GM10248 (cell line): Measurements from ENCODE around the gene SAMM50.

Experiments used
- CTCF ChIA-PET: fragments of 300-600 bp; sonication (Branson Sonifier 250); formaldehyde crosslinking; extraction: SDS; loops from one replicate; lab custom pipeline; 2021; ENCODE audit warnings: antibody characterized with exemption; lab: Yijun Ruan, JAX
- POLR2A ChIA-PET: fragments of 350-650 bp; sonication (Branson Sonifier 250); formaldehyde crosslinking; extraction: SDS; loops from one replicate; lab custom pipeline; 2020; ENCODE audit warnings: antibody characterized with exemption; lab: Yijun Ruan, JAX
- DNase-seq: peaks from one replicate; pipeline ENCODE4 v3.0.0; 2012; ENCODE audit errors: extremely low spot score
- TF ChIP-seq, protein P1 (sequence below): IDR thresholded peaks from 2 replicates; pipeline ENCODE4 v1.5.1; 2012; ENCODE audit warnings: mild to moderate bottlenecking, low read depth; ENCODE audit errors: extremely low read depth, missing control alignments, control extremely low read depth

Gene SAMM50

DNA sequence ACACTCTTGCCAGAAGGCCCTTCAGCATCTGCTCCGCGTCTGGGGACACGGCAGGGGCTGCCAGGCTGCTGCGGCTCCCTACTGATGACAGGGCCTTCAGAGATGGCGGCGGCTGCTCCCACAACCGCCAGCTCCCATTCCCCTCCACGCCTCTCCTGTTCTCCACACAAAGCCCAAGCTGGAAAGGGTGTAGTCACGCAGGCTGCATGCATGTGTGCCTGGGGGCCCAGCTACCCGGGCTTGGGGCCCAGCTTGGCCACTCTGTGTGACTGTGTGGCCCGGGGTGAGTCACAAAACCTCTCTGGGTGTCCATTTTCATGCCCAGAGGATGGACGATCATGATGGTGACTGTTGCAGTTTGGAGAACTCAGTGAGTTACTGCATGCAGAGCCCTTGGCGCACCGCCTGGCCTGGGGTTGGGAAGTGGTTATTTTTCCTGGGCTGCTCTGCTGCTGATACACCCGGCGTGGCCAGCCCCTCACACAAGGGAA, 37.1 kb downstream of the SAMM50 start:
- ChIA-PET CTCF (interaction anchor here (1.1 to 8.7 kb wide), 41 partner anchors 7 to 690 kb away, joined by 3 to 328 read pairs (median 6); partner anchors contain the start of genes PARVB and PARVG), POLR2A (no interaction called here)
- DNase-seq, result no peak
- TF ChIP-seq, protein P1, sequence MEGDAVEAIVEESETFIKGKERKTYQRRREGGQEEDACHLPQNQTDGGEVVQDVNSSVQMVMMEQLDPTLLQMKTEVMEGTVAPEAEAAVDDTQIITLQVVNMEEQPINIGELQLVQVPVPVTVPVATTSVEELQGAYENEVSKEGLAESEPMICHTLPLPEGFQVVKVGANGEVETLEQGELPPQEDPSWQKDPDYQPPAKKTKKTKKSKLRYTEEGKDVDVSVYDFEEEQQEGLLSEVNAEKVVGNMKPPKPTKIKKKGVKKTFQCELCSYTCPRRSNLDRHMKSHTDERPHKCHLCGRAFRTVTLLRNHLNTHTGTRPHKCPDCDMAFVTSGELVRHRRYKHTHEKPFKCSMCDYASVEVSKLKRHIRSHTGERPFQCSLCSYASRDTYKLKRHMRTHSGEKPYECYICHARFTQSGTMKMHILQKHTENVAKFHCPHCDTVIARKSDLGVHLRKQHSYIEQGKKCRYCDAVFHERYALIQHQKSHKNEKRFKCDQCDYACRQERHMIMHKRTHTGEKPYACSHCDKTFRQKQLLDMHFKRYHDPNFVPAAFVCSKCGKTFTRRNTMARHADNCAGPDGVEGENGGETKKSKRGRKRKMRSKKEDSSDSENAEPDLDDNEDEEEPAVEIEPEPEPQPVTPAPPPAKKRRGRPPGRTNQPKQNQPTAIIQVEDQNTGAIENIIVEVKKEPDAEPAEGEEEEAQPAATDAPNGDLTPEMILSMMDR, result no peak

DNA sequence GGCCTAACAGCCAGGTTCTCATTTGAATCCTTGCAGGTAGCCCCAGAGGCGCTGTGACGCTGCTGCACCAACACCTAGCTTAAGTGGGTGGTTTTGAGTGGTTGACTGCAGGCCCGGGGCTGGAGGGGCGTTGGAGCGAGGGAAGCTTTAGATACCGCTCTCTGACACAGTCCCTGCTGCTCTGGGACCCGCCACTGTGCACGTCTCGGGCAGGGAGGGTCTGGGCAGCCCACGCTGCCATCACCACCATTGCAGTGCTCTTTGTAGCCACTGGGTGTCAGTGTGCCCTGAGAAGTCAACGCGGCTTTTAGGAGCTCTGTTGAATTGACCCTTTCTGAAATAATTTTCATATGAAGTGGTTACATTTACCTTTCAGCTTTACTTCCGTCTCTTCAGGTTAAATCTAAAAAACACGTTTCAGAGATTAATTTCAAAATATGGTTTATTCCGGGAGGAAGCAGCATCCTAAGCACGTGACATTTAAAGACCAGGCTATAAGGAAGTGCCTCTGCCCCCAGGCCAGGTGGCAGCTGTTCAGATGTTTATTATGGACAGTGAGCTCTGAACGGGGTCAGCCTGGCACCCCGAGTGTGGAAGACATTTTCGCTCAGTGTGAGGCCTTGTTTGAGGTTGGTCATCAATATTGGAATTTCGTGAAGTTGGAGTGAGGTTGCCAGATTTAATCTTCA, 38.0 kb downstream of the SAMM50 start:
- ChIA-PET POLR2A (no interaction called here), CTCF (interaction anchor here (0.6 to 8.7 kb wide), 74 partner anchors 8 to 737 kb away, joined by 3 to 328 read pairs (median 5); partner anchors contain the start of genes PARVB, PARVG and SAMM50)
- peak; percentile 85 for DNase-seq
- TF ChIP-seq, protein P1, result peak; percentile 94

DNA sequence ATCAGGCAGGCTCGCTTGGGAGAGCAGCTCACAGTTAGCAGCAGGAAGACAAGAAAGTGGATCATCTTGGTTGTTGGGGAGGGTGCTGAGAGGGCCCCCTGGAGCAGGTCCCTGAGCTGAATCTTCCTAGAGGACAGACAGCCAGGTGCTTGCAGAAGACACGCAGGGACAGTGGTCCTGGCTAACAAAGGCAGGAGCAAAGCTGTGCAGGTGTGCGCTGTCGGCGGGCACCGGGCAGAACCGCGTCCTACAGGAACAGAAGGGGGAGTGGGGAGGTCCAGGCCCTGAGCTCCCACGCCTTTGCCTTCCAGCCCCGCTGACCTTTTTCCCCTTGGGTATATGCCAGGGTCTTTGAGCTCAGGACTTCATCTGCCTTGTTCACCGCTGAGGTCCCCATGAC, 38.8 kb downstream of the SAMM50 start:
- no peak for DNase-seq
- POLR2A ChIA-PET, result no interaction called here
- TF ChIP-seq, protein P1, result no peak
- CTCF ChIA-PET, result interaction anchor here (0.8 to 8.7 kb wide), 54 partner anchors 8 to 689 kb away, joined by 3 to 328 read pairs (median 6); partner anchors contain the start of genes PARVB and SAMM50

DNA sequence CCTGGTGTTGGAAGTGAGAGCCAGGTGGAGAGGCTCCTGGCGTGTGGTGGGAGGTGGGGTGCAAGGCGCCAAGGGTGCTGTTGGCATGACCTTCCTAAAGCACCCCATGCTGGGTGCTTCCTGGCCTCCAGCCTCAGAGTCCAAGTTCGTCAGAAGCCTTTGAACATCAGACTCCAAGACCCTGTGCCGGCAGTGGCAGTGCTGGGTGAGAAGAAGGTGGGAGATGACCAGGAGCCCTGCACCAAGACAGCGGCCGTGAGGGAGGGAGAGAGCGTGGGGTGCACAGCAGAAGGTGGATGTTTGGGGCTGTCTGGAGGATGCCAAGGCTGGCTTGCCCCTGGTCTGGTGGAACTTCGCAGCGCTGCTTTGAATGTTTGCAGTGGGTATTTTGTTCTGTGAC, 39.2 kb downstream of the SAMM50 start:
- POLR2A ChIA-PET, result no interaction called here
- TF ChIP-seq, protein P1, result no peak
- CTCF ChIA-PET, result interaction anchor here (1.2 to 8.7 kb wide), 26 partner anchors 8 to 632 kb away, joined by 3 to 328 read pairs (median 10); partner anchors contain the start of genes PARVB and SAMM50
- no peak for DNase-seq

DNA sequence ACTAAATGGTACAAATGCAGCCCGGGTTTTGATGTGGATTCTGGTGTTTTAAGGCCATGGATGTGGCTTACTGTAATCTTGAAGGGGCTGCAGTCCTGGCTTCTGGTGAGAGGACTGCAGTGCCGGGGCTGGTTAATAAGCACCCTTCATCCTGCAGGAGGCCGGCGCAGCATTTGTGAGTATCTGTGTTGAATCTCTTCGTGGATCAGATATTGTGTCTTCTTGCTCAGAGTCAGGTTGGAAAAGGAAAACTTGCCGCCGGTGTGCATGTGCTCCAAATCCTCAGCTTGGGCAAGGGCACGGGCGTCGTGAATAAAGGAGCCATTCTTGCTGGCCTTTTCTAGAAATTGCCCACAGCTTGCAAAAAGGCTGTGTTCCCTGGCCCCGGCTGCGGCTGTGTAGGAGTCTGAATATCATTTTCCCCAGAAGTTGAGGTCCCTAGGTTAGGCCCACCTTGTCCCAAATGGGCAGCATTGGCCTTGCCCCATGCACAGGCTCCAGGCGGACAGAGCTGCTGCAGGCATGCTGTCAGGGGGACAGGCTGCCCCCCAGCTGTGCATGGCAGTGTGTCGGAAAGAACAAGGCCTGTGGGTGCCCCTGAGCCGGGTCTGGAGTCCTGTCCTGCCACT, 39.9 kb downstream of the SAMM50 start:
- POLR2A ChIA-PET, result no interaction called here
- TF ChIP-seq, protein P1, result no peak
- CTCF ChIA-PET, result interaction anchor here (3.1 to 8.7 kb wide), 7 partner anchors 7 to 631 kb away, joined by 18 to 328 read pairs (median 34); no protein-coding TSS in a partner anchor

DNA sequence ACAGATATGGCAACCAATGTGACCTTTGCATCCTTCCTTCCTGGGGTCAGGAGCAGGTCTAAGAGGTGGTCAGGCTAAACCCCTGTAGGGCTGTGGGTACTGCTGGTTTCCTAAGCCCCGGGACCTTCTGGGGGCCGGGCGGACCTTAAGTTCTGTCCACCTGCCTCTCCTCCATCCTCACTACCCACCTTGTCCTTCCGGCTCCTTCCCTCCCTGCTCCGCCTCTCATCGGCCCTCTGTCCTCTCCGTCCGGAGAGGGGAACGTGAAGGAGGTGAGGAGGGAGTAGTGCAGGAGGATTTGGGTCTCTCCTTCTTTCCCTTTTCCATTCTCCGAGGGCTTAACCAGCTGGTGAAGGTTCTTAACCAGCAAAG, 40.5 kb downstream of the SAMM50 start:
- TF ChIP-seq, protein P1, result no peak
- ChIA-PET CTCF (interaction anchor here (1.0 to 8.7 kb wide), 4 partner anchors 19 to 630 kb away, joined by 3 to 328 read pairs (median 44); no protein-coding TSS in a partner anchor), POLR2A (no interaction called here)
- no peak for DNase-seq

More for the DNA sequence above, 39.9 kb downstream of the SAMM50 start:
- DNase-seq, result no peak
